HL-60 (cell line): ENCODE results near the gene IFI6.

ENCODE experiments used
- DNase-seq, 2 experiments: peaks; one replicate each; pipeline ENCODE4 v3.0.0-alpha.2; 2010 to 2020; ENCODE audit warnings: low read depth in 1 of 2, low spot score in 1 of 2
- H3K27ac ChIP-seq: fragments of 250-450 bp; sonication (Bioruptor Pico); replicated peaks from 2 replicates; pipeline ENCODE4 v1.5.1; 2020; ENCODE audit warnings: mild to moderate bottlenecking, moderate library complexity
- H3K27me3 ChIP-seq: fragments of 250-450 bp; sonication (Bioruptor Pico); 2 replicates; pipeline ENCODE4 v1.5.1; 2021; ENCODE audit warnings: mild to moderate bottlenecking, moderate library complexity; ENCODE audit not compliant: insufficient read depth, poor library complexity, severe bottlenecking
- H3K4me3 ChIP-seq: replicated peaks from 2 replicates; pipeline ENCODE4 v1.5.1; 2011; ENCODE audit warnings: mild to moderate bottlenecking, control low read depth, low read length; ENCODE audit not compliant: insufficient read depth
- GABPA ChIP-seq: IDR thresholded peaks from 2 replicates; pipeline ENCODE4 v1.6.1; 2012; ENCODE audit warnings: low read depth
- POLR2AphosphoS5 ChIP-seq: IDR thresholded peaks from 2 replicates; pipeline ENCODE4 v1.6.1; 2012; ENCODE audit warnings: low read depth
- SPI1 ChIP-seq: IDR thresholded peaks from 2 replicates; pipeline ENCODE4 v1.6.1; 2012; ENCODE audit warnings: low read depth, mild to moderate bottlenecking, borderline replicate concordance
- TF ChIP-seq, protein P1 (sequence below): IDR thresholded peaks from one replicate; pipeline ENCODE4 v1.5.1; 2011; ENCODE audit warnings: low read length, control low read depth, inconsistent platforms; ENCODE audit not compliant: insufficient read depth
- TF ChIP-seq, protein P2 (sequence below): IDR thresholded peaks from 2 replicates; pipeline ENCODE4 v1.6.1; 2012; ENCODE audit warnings: low read depth; ENCODE audit not compliant: insufficient replicate concordance

The IFI6 gene

GRCh38 chr1:27652111-27652864 lies 19.7 kb downstream of the IFI6 start:
- H3K4me3 ChIP-seq, result no peak overlapping the region
- no peaks in the 10 kb centered on the region for H3K27me3 ChIP-seq
- TF ChIP-seq SPI1, result peak; percentile 55; the same call in 1 of the 2 replicates
- TF ChIP-seq POLR2AphosphoS5, result no peak
- H3K27ac ChIP-seq, result no peak overlapping the region; the same call in 1 of the 2 replicates
- no peak for DNase-seq

- DNase-seq, result peak in 1 of 2 experiments; percentile 52
- TF ChIP-seq GABPA (no peak), POLR2AphosphoS5 (0 out of 2 replicates have a peak, but pooled peaks have one; percentile 24), SPI1 (no peak)
Measured at GRCh38 chr1:27650539-27651175, 21.3 kb downstream of the IFI6 start.

GRCh38 chr1:27650171-27650538 lies 21.8 kb downstream of the IFI6 start:
- TF ChIP-seq, protein P1, sequence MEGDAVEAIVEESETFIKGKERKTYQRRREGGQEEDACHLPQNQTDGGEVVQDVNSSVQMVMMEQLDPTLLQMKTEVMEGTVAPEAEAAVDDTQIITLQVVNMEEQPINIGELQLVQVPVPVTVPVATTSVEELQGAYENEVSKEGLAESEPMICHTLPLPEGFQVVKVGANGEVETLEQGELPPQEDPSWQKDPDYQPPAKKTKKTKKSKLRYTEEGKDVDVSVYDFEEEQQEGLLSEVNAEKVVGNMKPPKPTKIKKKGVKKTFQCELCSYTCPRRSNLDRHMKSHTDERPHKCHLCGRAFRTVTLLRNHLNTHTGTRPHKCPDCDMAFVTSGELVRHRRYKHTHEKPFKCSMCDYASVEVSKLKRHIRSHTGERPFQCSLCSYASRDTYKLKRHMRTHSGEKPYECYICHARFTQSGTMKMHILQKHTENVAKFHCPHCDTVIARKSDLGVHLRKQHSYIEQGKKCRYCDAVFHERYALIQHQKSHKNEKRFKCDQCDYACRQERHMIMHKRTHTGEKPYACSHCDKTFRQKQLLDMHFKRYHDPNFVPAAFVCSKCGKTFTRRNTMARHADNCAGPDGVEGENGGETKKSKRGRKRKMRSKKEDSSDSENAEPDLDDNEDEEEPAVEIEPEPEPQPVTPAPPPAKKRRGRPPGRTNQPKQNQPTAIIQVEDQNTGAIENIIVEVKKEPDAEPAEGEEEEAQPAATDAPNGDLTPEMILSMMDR, result no peak

More at GRCh38 chr1:27650539-27651175, 21.3 kb downstream of the IFI6 start:
- Histone ChIP-seq H3K27ac (peak overlapping the region; percentile 39), H3K4me3 (no peak overlapping the region), H3K27me3 (no peaks in the 10 kb centered on the region)

DNA sequence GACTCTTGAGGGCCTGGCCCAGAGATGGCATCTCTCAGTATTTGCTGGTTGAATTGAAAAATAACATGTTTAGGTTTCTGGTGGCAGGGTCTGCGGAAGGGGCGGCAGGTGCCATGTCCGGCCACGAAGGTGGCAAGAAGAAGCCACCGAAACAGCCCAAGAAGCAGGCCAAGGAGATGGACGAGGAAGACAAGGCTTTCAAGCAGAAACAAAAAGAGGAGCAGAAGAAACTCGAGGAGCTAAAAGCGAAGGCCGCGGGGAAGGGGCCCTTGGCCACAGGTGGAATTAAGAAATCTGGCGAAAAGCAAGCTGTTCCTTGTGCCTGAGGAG lies 22.7 kb downstream of the IFI6 start:
- Histone ChIP-seq H3K4me3 (no peak overlapping the region), H3K27ac (no peak overlapping the region), H3K27me3 (no peaks in the 10 kb centered on the region)
- DNase-seq, result no peak
- TF ChIP-seq, protein P1, result no peak
- no peak for TF ChIP-seq POLR2AphosphoS5
- TF ChIP-seq, protein P2, sequence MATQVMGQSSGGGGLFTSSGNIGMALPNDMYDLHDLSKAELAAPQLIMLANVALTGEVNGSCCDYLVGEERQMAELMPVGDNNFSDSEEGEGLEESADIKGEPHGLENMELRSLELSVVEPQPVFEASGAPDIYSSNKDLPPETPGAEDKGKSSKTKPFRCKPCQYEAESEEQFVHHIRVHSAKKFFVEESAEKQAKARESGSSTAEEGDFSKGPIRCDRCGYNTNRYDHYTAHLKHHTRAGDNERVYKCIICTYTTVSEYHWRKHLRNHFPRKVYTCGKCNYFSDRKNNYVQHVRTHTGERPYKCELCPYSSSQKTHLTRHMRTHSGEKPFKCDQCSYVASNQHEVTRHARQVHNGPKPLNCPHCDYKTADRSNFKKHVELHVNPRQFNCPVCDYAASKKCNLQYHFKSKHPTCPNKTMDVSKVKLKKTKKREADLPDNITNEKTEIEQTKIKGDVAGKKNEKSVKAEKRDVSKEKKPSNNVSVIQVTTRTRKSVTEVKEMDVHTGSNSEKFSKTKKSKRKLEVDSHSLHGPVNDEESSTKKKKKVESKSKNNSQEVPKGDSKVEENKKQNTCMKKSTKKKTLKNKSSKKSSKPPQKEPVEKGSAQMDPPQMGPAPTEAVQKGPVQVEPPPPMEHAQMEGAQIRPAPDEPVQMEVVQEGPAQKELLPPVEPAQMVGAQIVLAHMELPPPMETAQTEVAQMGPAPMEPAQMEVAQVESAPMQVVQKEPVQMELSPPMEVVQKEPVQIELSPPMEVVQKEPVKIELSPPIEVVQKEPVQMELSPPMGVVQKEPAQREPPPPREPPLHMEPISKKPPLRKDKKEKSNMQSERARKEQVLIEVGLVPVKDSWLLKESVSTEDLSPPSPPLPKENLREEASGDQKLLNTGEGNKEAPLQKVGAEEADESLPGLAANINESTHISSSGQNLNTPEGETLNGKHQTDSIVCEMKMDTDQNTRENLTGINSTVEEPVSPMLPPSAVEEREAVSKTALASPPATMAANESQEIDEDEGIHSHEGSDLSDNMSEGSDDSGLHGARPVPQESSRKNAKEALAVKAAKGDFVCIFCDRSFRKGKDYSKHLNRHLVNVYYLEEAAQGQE, result no peak
- TF ChIP-seq GABPA, result no peak
- no peak for TF ChIP-seq SPI1

More at GRCh38 chr1:27650171-27650538, 21.8 kb downstream of the IFI6 start:
- H3K27me3 ChIP-seq, result no peaks in the 10 kb centered on the region
- H3K4me3 ChIP-seq, result no peak overlapping the region
- peak overlapping the region; percentile 39 for H3K27ac ChIP-seq
- no peak for DNase-seq

GRCh38 chr1:27648602-27649305 lies 23.2 kb downstream of the IFI6 start:
- no peaks in the 10 kb centered on the region for H3K27me3 ChIP-seq
- H3K4me3 ChIP-seq, result no peak overlapping the region
- no peak for DNase-seq
- no peak overlapping the region for H3K27ac ChIP-seq
- TF ChIP-seq, protein P2, result no peak
- TF ChIP-seq SPI1 (no peak), POLR2AphosphoS5 (no peak), GABPA (no peak)
- TF ChIP-seq, protein P1, result no peak
